ENCODE measurements around the gene PALLD. TPM values are rescaled to one million over a fixed set of nuclear protein-coding genes. Genes with fewer than 3 reads are reported as not detected.

The PALLD gene
- total RNA-seq, 1 experiment from 2014 or later: 6.5 TPM

- Histone ChIP-seq H3K4me3 (ENCODE audit: low read depth in 2 of 2, low read length in 2 of 2) (no peak overlapping the region), H3K36me3 (ENCODE audit: control insufficient read depth, insufficient read depth, low read length) (no peaks in the 10 kb centered on the region), H3K9me3 (ENCODE audit: control insufficient read depth, insufficient read depth, low read depth, low read length) (no peaks in the 10 kb centered on the region), H3K27ac (ENCODE audit: low read length) (no peak overlapping the region), H3K27me3 (ENCODE audit: control insufficient read depth, insufficient read depth, low read length) (no peaks in the 10 kb centered on the region), H3K4me1 (ENCODE audit: control insufficient read depth, insufficient read depth, low read length) (no peaks in the 10 kb centered on the region)
- no TSS peak for BruUV-seq (replicated peaks)
- ATAC-seq (no peak), DNase-seq (ENCODE audit: low read depth, low spot score) (no peak)
- CTCF ChIA-PET: no interaction called here
- TF ChIP-seq SIN3A (IDR thresholded peaks at IDR 0.05; ENCODE audit: borderline replicate concordance, insufficient read depth, low read depth, low read length) (no peak), TCF7L2 (IDR thresholded peaks at IDR 0.05; ENCODE audit: low read depth, low read length) (no peak), POLR2AphosphoS5 (IDR thresholded peaks at IDR 0.05; ENCODE audit: low read depth, low read length) (no peak), REST (IDR thresholded peaks at IDR 0.05; ENCODE audit: insufficient read depth in 1 of 2, low read depth in 2 of 2, low read length in 1 of 2) (no peak)
- TF ChIP-seq, protein P1, sequence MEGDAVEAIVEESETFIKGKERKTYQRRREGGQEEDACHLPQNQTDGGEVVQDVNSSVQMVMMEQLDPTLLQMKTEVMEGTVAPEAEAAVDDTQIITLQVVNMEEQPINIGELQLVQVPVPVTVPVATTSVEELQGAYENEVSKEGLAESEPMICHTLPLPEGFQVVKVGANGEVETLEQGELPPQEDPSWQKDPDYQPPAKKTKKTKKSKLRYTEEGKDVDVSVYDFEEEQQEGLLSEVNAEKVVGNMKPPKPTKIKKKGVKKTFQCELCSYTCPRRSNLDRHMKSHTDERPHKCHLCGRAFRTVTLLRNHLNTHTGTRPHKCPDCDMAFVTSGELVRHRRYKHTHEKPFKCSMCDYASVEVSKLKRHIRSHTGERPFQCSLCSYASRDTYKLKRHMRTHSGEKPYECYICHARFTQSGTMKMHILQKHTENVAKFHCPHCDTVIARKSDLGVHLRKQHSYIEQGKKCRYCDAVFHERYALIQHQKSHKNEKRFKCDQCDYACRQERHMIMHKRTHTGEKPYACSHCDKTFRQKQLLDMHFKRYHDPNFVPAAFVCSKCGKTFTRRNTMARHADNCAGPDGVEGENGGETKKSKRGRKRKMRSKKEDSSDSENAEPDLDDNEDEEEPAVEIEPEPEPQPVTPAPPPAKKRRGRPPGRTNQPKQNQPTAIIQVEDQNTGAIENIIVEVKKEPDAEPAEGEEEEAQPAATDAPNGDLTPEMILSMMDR (IDR thresholded peaks at IDR 0.05): no peak
- intact Hi-C loops (cut with micrococcal nuclease; ENCODE audit: unreplicated experiment) (no loop called here), in situ Hi-C loops (cut with HindIII; ENCODE audit: low pct_unique_long_range_greater_than_20kb, low sequenced_read_pairs) (no loop called here)
- POLR2A ChIA-PET: interaction anchor here (0.6 kb wide), 2 partner anchors 23 to 176 kb away, joined by 3 to 6 read pairs; no protein-coding TSS in a partner anchor
Observed at GRCh38 chr4:168683595-168683994, 186.7 kb downstream of the PALLD start.

DNA sequence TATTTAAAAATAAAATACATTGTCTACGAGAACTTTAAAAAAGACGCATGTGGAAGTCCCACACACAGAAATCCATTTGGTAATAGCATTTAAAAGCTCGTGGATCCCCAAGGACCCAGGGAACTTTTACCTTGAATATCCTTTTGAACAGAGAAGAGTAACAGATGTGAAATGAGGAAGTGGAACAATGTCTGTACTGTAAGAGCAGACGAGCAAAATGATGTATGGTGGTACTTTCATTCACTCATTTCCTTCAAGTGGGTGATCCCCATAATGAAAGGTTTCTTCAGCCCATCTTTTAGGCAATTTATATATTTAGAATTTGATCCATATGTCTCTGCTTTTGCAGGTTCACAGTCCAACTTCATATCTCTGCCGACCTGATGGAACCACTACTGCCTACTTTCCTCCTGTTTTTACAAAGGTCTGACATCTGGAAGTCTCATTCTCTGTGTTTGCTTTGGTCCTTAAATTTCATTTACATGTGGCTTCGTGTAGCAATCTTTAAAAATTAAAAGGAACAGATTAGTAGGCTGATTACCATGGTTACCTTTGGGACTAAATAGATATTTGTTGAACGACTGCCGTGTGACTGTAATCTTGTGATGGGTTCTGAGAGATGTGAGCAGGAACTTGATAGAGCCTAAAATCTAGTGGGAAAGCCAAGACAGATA lies 188.4 kb downstream of the PALLD start:
- TF ChIP-seq REST (IDR thresholded peaks at IDR 0.05; ENCODE audit: insufficient read depth in 1 of 2, low read depth in 2 of 2, low read length in 1 of 2) (no peak), TCF7L2 (IDR thresholded peaks at IDR 0.05; ENCODE audit: low read depth, low read length) (no peak), SIN3A (IDR thresholded peaks at IDR 0.05; ENCODE audit: borderline replicate concordance, insufficient read depth, low read depth, low read length) (no peak), POLR2AphosphoS5 (IDR thresholded peaks at IDR 0.05; ENCODE audit: low read depth, low read length) (no peak)
- TF ChIP-seq, protein P1 (IDR thresholded peaks at IDR 0.05): no peak

More for the DNA sequence above, 188.4 kb downstream of the PALLD start:
- no peak overlapping the region for H3K27ac ChIP-seq (ENCODE audit: low read length)
- no TSS peak for BruUV-seq (replicated peaks)
- H3K36me3 ChIP-seq (ENCODE audit: control insufficient read depth, insufficient read depth, low read length): no peaks in the 10 kb centered on the region
- in situ Hi-C loops (cut with HindIII; ENCODE audit: low pct_unique_long_range_greater_than_20kb, low sequenced_read_pairs) (no loop called here), intact Hi-C loops (cut with micrococcal nuclease; ENCODE audit: unreplicated experiment) (no loop called here)
- no peaks in the 10 kb centered on the region for H3K27me3 ChIP-seq (ENCODE audit: control insufficient read depth, insufficient read depth, low read length)
- H3K4me1 ChIP-seq (ENCODE audit: control insufficient read depth, insufficient read depth, low read length): no peaks in the 10 kb centered on the region
- POLR2A ChIA-PET: no interaction called here
- no peaks in the 10 kb centered on the region for H3K9me3 ChIP-seq (ENCODE audit: control insufficient read depth, insufficient read depth, low read depth, low read length)
- CTCF ChIA-PET: no interaction called here
- no peak overlapping the region for H3K4me3 ChIP-seq (ENCODE audit: low read depth in 2 of 2, low read length in 2 of 2)
- ATAC-seq (no peak), DNase-seq (ENCODE audit: low read depth, low spot score) (no peak)

Measured in Panc1 (cell line).